DND-41 (cell line): ENCODE measurements around the gene IQSEC2.

Source experiments
- ATAC-seq: fragments of 200-7000 bp; cut with Tn5 transposase; 3 replicates; pipeline ENCODE4 v1.9.1; 2021; ENCODE audit warnings: low read depth; ENCODE audit not compliant: insufficient read depth
- DNase-seq: peaks from one replicate; pipeline ENCODE4 v3.0.0-alpha.2; 2020
- H2AFZ ChIP-seq: 2 replicates; pipeline ENCODE4 v1.6.0; 2012; ENCODE audit warnings: low read depth, low read length
- H3K27ac ChIP-seq: 2 replicates; pipeline ENCODE4 v1.5.1; 2012; ENCODE audit warnings: low read length, inconsistent platforms
- H3K27me3 ChIP-seq: fragments of 200-600 bp; sonication (generic); 2 replicates; pipeline ENCODE4 v1.6.0; 2012; ENCODE audit warnings: low read length, mild to moderate bottlenecking, inconsistent platforms; ENCODE audit not compliant: insufficient read depth, poor library complexity
- H3K36me3 ChIP-seq: 2 replicates; pipeline ENCODE4 v1.5.1; 2012; ENCODE audit warnings: low read length, inconsistent platforms; ENCODE audit not compliant: insufficient read depth
- H3K4me1 ChIP-seq: 2 replicates; pipeline ENCODE4 v1.5.1; 2012; ENCODE audit warnings: mild to moderate bottlenecking, low read length; ENCODE audit not compliant: insufficient read depth
- H3K4me2 ChIP-seq: 2 replicates; pipeline ENCODE4 v1.6.0; 2012; ENCODE audit warnings: mild to moderate bottlenecking, moderate library complexity, low read length, inconsistent platforms; ENCODE audit not compliant: insufficient read depth
- H3K4me3 ChIP-seq, 2 experiments: fragments of 200-600 bp in 1 of 2; shearing (Covaris generic) in 1 of 2; 2 replicates each; pipeline ENCODE4 v1.5.1; 2012 to 2016; ENCODE audit warnings: inconsistent platforms in 2 of 2, low read length in 2 of 2, mild to moderate bottlenecking in 2 of 2, low read depth in 1 of 2, moderate library complexity in 1 of 2
- H3K79me2 ChIP-seq: 2 replicates; pipeline ENCODE4 v1.6.0; 2012; ENCODE audit warnings: low read length, inconsistent platforms; ENCODE audit not compliant: insufficient read depth
- H3K9ac ChIP-seq: 2 replicates; pipeline ENCODE4 v1.6.0; 2012; ENCODE audit warnings: low read depth, mild to moderate bottlenecking, inconsistent platforms, low read length, moderate library complexity
- H3K9me3 ChIP-seq: 2 replicates; pipeline ENCODE4 v1.5.1; 2012; ENCODE audit warnings: low read length, moderate library complexity, mild to moderate bottlenecking, inconsistent platforms; ENCODE audit not compliant: insufficient read depth, severe bottlenecking
- H4K20me1 ChIP-seq: 2 replicates; pipeline ENCODE4 v1.6.0; 2012; ENCODE audit warnings: low read length; ENCODE audit not compliant: insufficient read depth
- EZH2 ChIP-seq: IDR thresholded peaks from 3 replicates; pipeline ENCODE4 v1.6.1; 2012; ENCODE audit warnings: borderline replicate concordance, low read depth, mild to moderate bottlenecking, moderate library complexity, low read length, inconsistent platforms; ENCODE audit not compliant: severe bottlenecking
- TF ChIP-seq, protein P1 (sequence below): IDR thresholded peaks from 2 replicates; pipeline ENCODE4 v1.5.1; 2012; ENCODE audit warnings: borderline replicate concordance, low read length, moderate library complexity, mild to moderate bottlenecking; ENCODE audit not compliant: poor library complexity, severe bottlenecking; ENCODE audit errors: extremely low read depth

Gene IQSEC2

DNA sequence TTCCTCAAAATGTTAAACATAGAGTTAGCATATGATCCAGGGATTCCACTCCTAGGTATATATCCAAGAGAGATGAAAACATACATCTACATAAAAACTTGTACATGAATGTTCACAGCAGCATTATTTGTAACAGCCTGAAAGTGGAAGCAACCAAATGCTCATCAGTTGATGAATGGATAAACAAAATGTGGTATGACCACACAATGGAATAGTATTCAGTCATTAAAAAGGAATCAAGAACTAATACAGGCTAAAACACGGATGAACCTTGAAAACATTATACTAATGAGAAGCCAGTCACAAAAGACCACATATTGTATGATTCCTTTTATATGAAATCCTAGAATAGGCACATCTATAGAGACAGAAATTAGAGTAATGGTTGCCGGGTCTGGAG, 42.7 kb upstream of the IQSEC2 start:
- Histone ChIP-seq H3K27me3 (no peaks in the 10 kb centered on the region), H3K79me2 (no peaks in the 10 kb centered on the region)

DNA sequence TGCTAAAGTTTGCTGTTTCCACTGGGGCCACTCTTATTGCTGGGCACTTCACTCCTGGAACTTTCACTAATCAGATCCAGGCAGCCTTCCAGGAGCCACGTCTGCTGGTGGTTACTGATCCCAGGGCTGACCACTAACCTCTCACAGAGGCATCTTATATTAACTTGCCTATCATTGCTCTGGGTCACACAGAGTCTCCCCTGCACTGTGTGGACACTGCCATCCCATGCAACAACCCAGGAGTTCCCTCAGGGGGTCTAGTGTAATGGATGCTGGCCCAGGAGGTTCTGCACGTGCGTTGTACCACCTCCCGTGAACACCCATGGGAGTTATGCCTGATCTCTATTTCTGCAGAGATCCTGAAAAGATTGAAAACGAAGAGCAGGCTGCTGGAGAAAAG, 41.8 kb upstream of the IQSEC2 start:
- H3K27ac ChIP-seq: no peak overlapping the region
- DNase-seq (no peak), ATAC-seq (no peak)
- no peak overlapping the region for H3K9ac ChIP-seq
- no peak overlapping the region for H3K4me2 ChIP-seq
- no peak overlapping the region for H3K4me3 ChIP-seq
- H3K4me1 ChIP-seq: no peaks in the 10 kb centered on the region
- no peaks in the 10 kb centered on the region for H3K36me3 ChIP-seq
- H3K27me3 ChIP-seq: no peaks in the 10 kb centered on the region
- H3K79me2 ChIP-seq: no peaks in the 10 kb centered on the region
- no peak overlapping the region for H2AFZ ChIP-seq
- no peaks in the 10 kb centered on the region for H4K20me1 ChIP-seq
- no peak for TF ChIP-seq EZH2
- TF ChIP-seq, protein P1, sequence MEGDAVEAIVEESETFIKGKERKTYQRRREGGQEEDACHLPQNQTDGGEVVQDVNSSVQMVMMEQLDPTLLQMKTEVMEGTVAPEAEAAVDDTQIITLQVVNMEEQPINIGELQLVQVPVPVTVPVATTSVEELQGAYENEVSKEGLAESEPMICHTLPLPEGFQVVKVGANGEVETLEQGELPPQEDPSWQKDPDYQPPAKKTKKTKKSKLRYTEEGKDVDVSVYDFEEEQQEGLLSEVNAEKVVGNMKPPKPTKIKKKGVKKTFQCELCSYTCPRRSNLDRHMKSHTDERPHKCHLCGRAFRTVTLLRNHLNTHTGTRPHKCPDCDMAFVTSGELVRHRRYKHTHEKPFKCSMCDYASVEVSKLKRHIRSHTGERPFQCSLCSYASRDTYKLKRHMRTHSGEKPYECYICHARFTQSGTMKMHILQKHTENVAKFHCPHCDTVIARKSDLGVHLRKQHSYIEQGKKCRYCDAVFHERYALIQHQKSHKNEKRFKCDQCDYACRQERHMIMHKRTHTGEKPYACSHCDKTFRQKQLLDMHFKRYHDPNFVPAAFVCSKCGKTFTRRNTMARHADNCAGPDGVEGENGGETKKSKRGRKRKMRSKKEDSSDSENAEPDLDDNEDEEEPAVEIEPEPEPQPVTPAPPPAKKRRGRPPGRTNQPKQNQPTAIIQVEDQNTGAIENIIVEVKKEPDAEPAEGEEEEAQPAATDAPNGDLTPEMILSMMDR: no peak
- no peaks in the 10 kb centered on the region for H3K9me3 ChIP-seq

More for the DNA sequence above, 42.7 kb upstream of the IQSEC2 start:
- Histone ChIP-seq H3K27ac (no peak overlapping the region), H3K36me3 (no peaks in the 10 kb centered on the region), H3K9ac (no peak overlapping the region), H2AFZ (no peak overlapping the region), H4K20me1 (no peaks in the 10 kb centered on the region), H3K4me3 (no peak overlapping the region), H3K9me3 (no peaks in the 10 kb centered on the region), H3K4me2 (no peak overlapping the region), H3K4me1 (no peaks in the 10 kb centered on the region)
- ATAC-seq (no peak), DNase-seq (no peak)
- TF ChIP-seq, protein P1: no peak
- no peak for TF ChIP-seq EZH2

DNA sequence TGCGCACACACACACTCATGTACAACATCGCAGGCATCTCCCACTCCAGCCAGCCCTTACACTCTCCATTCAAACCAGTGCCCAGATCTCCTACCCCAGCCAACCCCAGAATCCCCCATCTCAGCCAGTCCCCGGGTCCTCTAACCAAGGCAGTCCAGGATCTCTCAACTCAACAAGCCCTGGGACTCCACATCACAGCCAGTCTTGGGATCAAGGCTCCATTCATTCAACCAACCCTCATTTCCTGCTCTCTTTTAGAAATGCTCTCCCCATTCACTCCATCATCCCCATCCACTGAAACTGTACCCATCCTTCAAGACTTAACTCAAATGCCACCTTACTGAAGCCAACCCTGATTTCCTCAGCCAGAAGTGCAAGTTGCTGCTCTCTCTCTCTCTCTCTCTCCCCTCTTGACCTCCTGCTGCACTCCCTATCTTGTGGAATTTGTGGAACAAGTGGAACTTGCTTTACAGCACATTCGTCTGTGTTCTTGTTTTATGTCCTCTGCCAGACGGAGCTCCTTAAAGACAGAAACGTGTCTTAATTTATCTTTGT, 40.6 kb upstream of the IQSEC2 start:
- Histone ChIP-seq H4K20me1 (no peaks in the 10 kb centered on the region), H3K4me2 (no peak overlapping the region), H3K27me3 (no peaks in the 10 kb centered on the region), H3K4me1 (no peaks in the 10 kb centered on the region; the same call in 1 of the 2 replicates), H2AFZ (no peak overlapping the region), H3K9ac (no peak overlapping the region), H3K27ac (no peak overlapping the region), H3K9me3 (no peaks in the 10 kb centered on the region), H3K79me2 (no peaks in the 10 kb centered on the region), H3K4me3 (no peak overlapping the region), H3K36me3 (no peaks in the 10 kb centered on the region)
- DNase-seq (no peak), ATAC-seq (no peak)
- no peak for TF ChIP-seq EZH2
- TF ChIP-seq, protein P1: no peak
